ENCODE data around the gene UVSSA.
"Not testable (repeated sequence)": the region's sequence is repeated elsewhere in the genome, so short reads cannot be mapped to it uniquely, and the experiment has no call there.

The UVSSA gene

DNA sequence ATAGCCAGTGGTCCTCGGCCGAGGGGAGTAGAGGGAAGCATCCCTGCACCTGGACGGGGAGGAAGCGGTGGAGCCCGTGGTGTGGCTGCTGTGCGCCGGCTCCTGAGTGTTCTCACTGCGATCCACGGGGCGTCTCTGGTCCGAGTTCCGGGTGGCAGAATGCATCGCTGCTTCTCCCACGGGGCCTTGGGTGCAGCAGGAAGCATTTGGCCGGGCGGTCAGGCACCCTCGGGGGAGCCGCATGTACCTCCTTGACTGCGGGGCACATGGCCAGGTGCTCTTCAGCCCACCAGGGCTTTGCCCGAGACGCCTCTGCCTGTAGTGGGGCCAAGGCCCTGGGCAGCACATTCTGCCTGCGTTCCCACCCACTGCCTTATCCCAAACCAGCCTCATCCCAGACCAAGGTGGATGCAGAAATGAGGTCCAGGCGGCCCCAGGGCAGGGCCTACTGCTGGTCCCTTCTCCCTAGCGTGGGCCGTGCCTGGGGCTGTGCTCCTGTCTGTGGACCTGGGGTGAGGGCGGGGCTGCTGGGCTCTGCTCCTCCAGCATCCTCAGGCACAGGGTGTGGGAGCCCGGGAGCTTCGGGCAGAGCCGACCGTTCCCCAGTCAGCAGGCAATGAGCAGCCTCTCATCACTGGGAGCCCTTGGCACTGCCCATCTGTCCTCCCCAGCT, 31.7 kb downstream of the UVSSA start:
- no peak for DNase-seq

DNA sequence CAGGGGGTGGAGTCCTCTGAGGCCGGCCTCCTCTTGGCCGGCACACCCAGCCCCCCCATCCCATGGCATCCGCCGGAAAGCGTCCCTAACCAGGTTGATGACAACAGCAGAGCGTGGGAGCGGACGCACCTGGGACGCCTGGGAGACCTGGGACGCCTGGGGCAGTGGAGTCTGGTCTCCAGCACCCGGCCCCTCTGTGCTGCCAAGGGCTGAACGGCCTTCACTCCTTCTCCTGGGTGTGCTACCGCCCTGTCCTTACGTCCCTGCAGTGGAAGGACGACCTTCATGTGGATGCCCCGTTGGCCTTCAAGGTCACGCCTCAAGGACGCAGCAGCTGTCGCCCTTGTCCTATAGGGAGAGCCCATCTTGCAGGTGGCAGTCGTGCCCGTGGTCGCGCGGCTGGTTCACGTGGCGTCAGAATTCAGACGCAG, 32.4 kb downstream of the UVSSA start:
- no peak for DNase-seq

DNA sequence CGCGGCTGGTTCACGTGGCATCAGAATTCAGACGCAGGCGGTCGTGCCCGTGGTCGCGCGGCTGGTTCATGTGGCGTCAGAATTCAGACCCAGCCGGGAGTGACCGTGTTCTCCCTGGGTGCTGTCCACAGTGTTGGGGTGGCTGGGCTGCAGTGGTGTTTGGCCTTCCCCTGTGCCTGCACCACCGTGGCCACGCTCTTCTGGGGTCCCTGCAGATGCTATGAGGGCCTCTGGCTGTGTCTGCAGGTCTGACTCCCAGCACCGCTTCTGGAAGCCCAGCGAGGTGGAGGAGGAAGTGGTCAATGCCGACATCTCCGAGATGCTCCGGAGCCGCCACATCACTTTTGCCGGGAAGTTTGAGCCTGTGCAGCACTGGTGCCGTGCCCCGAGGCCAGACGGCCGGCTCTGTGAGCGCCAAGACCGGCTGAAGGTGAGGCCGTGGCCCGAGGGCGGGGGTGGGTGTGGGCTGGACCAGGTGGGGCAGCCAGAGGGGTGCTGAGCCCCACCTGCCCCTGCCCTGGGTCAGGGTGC, 32.9 kb downstream of the UVSSA start:
- DNase-seq, result no peak

DNA sequence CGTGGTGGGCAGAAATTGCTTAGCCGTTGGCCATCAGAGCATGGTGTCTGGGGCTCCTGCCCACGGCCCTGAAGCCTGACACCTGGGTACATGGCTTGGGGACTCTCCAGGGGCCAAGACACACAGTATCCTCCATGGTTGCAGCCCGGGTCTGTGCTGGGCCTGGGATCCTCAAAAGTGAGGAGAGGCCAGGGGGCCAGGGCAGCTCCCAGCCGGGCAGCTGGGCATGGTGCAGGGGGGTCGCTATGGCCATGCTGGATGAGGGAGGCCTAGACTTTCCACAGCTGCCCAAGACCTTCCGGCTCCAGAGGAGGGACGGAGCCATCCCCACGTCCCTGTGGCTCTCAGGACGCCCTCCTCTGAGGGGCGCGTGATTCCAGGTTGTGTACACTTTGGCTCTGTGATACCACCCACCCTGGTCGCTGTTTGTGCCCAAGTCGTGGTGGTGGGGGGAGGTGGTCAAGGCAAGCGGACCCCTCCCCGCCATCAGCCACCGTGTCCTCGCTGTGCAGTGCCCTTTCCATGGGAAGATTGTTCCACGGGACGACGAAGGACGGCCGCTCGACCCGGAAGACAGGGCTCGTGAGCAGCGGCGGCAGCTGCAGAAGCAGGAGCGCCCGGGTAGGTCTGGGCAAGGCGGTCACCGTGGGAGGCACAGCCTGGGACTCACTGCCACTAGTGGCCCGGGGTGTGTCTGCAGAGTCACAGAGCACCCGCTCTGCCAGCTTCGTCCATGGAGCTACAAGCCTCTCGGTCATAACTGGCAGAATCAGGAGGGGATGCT, 33.6 kb downstream of the UVSSA start:
- no peak for DNase-seq

DNA sequence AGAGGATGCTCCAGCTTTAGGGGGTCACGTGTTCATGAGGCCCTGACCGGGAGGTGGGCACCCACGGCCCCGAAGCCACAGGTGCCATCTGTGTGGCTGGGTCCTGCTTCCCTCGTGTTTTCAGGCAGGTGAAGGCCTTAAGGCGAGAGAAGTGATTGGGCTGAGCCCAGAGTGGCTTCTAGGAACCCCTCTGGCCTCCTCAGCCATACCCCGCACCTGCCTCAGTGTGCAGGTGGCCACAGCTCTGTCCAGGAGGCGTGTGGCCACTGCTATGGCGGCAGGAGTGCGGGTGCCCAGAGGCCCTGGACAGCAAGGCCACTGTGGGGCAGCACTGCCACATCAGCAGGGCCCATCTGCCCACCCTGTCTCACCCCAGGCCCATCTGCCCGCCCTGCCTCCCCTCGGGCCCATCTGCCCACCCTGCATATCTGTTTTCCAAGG, 34.2 kb downstream of the UVSSA start:
- no peak for DNase-seq

DNA sequence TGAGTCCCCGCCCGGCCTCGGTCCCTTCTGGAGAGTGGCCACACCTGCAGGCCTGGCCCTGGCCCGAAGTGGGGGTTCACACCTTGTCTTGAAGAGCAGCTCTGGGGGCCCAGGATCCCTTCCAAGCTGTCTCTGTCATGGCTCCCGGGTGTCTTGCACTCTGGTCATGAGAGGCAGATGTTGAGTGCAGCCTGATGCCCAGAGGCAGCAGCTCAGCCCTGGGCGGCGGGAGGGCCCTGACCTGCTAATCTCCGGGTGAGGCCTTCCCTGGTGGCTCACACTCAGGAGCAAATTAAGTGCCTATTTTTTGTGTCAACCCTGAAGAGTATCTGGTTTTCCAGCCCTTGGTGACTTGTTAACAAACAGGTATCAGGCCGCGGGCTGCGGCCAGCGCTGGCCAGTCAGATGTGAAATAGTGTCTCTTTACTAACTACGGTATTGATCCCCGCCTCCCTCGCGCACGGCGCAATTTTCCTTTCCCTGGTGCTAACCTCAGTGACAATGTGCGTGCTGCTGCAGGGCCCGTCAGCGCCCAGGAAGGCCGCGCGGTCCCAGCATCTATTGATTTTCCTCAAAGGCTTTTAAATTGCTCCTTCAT, 35.0 kb downstream of the UVSSA start:
- no peak for DNase-seq

DNA sequence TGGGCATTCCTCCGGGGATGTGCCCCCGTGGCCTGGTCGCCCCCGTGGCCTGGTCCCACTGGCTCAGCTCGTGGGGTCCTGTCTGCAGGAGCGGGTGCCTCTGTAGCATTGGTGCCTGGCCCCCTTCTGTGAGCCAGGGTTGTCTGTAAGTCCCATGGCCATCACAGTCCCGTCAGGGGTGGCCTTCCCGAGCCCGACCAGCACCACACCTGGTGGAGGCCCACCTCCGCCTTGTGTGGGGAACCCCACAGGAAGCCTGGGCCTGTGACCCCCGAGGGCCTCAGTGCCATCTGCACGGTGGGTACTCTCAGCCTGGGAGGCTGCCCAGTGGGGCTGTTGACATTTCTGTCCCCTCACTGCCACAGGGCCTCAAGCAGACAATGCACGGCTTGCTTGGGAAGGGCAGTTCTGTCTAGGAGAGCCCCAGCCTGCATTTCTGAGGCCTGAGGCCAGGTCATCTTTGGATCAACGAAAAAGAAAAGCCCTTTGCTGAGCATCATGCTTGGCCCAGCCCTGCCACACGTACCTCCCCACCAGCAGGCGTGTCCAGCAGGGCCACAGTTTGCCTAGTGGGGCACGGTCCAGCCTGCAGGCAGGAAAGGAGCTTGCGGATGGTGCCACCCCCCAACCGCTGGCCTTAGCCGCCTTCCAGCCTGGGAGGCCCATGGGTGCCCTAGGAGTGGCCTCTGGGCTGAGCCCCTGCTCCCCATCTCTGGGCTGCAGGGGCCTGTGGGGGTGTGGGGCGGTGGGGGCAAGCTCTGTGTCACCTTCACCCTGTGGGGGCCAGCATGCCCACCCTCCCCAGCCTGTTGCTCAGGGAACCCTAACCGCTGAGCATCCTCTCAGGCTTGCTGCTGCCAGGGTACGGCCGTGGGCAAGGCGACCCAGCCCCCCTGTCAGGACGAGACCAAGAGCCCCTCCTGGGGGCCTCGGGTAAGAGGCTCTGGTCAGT, 36.0 kb downstream of the UVSSA start:
- DNase-seq, result no peak

DNA sequence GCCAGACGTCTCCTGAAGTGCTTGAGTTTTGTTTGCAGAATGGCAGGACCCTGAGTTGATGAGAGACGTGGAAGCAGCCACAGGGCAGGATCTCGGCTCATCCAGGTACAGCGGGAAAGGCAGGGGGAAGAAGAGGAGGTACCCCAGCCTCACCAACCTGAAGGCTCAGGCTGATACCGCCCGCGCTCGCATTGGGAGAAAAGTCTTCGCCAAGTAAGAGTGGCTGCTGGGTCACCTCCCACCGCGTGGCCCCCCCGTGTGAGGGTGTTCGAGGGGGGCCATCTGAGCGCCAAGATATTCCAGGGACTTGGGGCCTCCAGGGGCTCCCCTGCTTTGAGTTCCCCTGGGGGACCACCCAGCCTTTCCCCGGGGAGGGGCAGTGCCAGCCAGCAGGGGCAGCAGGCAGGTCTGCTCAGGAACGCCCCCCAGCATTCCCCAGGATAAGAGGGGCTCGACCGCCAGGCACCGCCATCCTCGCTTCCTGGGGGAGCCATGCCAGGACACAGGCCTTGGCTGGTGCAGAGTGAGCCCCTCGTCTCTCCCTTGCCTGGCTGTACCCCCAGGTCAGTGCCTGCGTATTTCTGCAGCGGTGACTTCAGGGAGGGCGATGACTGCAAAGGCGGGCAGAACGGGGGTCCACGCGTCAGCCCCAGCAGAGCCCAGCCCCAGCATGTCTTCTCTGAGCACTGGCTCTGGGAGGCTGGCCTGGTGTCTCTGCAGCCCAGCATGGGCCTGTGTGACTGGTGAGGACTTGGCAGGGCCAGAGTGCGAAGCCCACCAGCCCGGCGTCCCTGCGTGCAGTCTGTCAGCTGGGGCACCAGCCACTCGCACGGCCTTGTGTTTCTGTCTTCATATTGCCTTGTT, 37.0 kb downstream of the UVSSA start:
- no peak for DNase-seq

DNA sequence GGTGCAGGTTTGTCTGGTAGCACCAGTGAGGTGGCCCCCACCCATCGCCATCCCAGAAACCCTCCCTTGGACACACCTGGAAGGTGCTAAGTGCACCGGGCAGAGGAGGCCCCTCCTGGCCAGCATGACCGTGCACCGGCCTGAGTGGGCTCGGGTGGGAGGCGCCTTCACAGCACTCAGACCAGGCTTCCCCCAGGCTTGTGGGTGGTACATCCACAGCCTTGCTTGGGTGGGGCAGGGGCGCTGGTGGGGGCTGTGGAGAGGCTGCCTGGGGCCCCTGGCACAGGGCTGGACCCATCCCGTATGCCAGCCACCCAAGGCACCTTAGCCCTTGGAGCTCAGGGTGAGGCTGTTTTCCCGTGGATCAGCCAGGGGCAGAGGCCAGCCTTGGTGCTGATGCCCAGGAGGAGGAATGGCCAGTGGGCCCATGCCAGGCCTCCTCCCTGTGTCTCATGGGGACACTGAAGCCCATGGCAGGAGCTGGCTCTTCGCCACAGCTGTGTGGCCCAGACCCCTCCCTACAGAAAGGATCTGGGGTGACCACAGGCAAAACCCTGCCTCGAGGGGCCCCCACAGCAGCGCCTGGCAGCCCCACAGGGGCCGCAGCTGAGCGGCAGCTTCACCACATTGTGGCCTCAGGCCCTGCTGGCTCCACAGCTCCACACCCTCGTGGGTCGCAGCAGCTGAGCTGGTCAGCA, 37.8 kb downstream of the UVSSA start:
- no peak for DNase-seq

DNA sequence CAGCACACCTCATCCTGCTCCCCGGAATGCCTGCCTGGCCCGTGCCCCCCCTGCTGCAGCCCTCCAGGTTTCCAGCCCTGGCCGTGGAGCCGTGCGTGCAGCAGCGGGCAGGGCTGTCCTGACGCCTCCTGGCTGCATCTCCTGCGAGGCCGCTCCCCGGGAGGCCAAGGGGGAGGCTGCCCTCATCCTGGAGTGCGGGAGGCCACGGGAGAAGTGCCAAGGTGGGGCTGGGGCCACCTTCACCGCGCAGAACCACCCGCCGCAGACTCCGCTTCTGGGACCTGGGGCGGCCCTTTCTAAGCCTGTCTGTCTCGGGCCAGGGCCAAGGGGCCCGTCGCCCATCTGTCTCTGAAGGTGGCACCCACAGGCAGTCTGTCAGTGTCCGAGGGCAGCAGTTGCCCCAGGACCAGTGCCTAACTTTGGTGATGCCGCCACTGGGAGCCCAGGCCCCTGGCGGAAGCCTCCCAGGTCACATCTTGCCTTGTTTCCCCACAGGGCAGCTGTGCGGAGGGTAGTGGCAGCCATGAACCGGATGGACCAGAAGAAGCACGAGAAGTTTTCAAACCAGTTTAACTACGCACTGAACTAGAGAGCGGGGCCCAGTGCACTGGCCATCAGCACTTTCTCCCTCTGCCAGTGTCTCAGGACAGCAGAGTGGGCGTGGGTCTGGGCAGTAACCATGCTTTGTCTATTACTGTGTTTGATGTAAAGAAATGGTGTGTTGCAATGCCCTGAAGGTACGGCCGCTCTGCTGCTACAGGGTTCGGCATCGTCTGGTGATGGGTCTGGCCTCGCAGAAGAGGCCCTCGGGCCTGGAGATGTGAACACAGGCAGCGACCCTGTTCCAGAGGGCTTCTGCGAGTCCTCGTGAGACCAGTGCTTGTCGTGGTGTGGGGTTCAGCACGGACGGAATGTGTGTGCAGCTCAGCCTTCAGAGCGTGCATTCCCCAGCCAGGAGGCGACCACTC, 38.6 kb downstream of the UVSSA start:
- DNase-seq, result no peak

DNA sequence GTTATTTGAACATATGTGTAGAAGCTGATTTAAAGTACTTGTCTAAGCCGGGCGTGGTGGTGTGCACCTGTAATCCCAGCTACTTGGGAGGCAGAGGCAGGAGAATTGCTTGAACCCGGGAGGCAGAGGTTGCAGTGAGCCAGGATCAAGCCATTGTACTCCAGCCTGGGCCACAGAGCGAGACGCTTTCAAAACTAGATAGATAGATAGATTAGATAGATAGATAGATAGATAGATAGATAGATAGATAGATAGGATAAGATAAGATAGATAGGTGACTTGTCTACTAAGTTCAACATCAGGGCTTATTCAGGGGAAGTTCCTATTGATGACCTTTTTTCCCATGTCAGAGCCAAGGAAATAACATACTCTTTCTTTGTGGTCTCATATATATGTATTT, 46.4 kb downstream of the UVSSA start:
- DNase-seq, result not testable (repeated sequence)

DNA sequence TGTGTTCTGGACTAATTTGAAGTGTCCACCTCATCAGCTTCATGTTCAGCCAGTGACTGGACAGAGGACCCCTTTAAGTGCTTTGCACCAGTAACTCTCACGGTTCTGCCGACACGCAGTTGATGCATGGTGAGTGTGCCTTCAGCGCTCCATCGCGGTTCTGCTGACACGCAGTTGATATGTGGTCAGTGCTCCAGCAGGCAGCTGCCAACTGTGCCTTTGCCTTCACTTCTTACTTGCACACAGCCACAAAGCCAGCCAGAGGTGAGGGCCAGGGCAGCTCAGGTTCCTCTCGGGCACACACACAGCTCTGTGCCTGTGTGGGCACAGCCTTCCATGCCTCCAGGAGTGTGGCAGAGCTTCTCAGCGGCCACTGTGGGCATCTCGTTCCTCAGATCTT, 46.9 kb downstream of the UVSSA start:
- no peak for DNase-seq

DNA sequence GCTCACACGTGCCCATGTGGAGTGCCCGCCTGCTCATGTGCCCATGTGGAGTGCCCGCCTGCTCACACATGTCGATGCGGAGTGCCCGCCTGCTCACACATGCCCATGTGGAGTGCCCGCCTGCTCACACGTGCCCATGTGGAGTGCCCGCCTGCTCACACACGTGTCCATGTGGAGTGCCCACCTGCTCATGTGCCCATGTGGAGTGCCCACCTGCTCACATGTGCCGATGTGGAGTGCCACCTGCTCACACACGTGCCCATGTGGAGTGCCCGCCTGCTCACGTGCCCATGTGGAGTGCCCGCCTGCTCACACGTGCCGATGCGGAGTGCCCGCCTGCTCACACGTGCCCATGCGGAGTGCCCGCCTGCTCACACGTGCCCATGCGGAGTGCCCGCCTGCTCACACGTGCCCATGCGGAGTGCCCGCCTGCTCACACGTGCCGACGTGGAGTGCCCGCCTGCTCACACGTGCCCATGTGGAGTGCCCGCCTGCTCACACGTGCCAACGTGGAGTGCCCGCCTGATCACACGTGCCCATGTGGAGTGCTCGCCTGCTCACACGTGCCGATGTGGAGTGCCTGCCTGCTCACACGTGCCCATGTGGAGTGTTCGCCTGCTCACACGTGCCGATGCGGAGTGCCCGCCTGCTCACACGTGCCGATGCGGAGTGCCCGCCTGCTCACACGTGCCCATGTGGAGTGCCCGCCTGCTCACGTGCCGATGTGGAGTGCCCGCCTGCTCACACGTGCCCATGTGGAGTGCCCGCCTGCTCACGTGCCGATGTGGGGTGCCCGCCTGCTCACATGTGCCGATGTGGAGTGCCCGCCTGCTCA, 47.8 kb downstream of the UVSSA start:
- DNase-seq, result not testable (repeated sequence)

DNA sequence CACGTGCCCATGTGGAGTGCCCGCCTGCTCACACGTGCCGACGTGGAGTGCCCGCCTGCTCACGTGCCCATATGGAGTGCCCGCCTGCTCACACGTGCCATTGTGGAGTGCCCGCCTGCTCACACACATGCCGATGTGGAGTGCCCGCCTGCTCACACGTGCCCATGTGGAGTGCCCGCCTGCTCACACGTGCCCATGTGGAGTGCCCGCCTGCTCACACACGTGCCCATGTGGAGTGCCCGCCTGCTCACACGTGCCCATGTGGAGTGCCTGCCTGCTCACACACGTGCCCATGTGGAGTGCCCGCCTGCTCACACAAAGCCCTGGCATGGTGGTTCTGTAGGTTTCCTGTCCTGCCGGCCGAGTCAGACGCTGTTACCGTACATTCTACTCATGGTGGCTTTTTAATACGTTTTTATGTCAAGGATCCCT, 48.4 kb downstream of the UVSSA start:
- DNase-seq, result not testable (repeated sequence)

DNA sequence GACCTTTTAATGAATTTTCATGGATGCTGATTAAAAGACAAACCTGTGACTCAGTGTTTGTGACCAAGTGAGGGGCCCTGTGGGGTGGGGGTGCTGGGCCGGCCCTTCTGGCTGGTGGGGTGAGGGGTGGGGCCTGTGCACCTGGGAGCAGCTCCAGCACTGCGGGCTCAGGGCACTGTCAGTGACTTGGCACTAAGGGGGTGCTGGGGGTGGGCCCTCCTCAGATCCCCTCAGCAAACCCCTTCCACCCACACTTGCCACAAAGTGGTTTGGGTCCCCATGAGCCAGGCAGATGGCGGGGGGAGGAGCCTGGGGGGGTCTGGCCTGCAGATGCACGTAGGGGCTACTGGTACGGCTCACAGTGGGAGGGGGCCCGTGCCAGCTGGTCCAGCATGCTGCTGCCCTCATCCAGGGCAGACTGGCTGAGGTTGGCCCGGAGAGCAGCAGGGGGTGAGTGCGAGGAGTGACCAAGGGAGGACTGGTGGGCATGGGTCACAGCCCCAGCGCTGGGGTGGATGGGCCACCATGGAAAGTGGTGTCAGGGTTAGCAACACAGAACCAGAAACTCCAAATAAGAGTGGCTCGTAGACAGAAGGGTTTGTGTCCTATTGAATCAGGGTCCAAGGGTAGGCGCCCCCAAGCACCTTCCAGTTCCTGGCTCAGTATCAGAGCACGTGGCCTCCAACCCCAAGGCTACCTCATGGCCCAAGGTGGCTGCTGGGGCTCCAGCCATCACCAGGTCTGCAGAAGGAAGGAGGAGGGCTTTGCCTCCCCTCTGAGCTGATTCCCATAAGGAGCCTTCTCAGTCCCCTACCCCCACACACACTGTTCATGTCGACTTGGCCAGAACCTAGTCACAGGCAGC, 49.2 kb downstream of the UVSSA start:
- DNase-seq, result no peak

DNA sequence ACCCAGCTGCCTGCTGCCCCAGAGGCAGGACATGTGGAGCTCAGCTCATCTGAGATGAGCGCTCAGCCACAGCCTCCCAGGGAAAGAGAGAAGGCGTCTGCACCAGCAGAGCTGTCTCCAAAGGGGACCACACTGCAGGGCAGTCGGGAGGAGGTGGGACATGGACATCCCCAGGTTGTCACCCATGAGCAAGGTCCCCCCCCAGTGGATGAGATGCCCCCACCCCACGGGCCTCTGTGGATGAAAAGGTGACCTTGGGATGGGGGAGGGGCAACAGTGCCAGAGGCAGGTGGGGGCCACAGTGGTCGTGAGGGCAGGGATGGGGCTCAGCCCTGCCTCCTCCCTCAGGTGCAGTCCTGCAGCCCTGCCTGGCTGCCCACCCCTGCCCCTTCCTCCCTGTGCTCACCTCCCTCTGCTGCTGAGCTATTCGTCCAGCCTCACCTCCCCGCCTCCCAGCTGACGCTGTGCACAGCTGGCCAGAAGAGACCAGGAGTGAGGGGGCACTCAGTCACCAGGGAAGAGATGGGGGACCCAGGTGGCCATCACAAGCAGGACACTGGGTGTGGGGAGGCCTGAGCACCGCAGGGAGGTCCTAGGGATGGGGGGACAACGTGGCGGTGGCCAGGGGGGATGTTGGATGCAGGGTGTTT, 49.9 kb downstream of the UVSSA start:
- DNase-seq, result no peak
